Globus pallidus (tissue), 1 donor: ENCODE results near the gene NAA38.

Experiments
- DNase-seq: peaks from one replicate; pipeline ENCODE4 v3.0.0-alpha.2; 2015; ENCODE audit warnings: low spot score

NAA38 gene

DNA sequence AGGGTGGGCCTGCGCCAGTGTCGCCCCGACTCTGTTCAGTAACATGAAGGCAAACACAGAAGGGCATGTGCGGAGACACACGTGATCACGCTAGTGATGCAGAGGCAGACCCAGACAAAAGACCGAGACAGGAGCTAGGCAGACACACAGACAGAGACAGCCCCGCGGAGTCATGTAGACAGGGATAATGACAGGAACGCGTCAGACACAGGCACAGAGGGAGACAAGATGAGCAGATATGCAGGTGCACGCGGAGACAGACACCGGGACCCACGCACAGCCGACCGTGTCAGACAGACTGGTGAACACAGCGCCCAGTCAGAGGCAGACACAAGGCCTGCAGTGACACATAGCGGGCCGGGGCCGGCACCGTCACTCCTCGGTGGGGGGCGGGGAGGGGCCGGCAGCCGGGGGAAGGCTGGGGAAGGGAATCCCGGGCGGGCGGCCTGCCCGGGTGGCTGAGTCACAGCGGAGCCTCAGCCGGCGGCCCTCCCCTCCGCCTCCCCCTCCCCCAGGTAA lies 15.9 kb downstream of the NAA38 start:
- peak; percentile 89 for DNase-seq

DNA sequence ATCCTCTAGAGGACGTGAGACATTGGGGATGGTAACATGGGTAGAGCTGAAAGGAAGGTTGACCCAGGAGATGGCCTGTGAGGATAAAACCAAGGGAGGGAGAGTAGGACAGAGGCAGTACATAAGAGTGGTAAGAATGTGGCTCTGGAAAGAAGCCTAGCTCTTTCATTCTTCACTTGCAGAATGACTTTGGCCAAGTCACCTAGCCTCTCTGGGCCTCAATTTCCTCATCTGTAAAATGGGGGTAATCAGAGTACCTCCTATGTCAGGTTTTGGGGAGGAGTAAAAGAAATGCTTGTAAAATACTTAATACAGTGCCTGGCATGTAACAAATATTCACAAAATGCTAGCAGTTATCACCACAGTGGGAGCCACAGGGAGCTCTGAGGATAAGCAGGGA lies 16.5 kb downstream of the NAA38 start:
- DNase-seq: no peak

DNA sequence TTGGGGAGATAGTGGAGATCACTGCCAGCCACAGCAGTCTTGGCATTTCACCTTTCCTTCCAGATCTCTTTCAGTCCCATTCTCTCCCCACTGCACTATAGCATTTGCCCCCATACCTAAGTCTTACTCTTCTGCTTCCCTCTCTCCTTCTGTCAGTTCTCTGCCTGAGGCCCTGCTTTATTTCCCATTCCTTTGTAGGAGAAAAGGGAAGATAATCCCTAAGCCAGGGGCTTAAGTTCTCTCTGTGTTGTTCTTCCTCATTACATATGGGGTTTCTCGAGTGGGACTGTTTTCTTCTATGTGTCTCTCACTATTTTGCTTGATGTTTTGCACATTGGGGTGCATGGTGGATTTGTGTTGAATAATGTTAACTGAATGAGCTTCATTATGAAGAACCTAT lies 16.9 kb downstream of the NAA38 start:
- no peak for DNase-seq

DNA sequence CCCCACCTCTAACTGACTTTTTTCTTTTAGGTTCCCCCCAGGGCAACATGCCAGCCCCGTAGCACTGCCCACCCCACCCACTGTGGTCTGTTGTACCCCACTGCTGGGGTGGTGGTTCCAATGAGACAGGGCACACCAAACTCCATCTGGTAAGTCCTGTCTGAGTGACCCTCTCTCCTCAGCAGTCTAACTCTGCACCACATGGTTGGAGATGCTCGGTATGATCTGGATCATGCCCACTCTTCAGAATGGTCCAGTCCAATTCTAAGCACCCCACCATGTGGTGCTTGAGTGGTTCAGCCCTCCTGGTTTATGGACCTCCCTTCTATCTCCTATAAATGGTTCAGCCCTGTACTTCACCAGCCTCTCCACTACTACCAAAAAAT lies 17.5 kb downstream of the NAA38 start:
- no peak for DNase-seq

DNA sequence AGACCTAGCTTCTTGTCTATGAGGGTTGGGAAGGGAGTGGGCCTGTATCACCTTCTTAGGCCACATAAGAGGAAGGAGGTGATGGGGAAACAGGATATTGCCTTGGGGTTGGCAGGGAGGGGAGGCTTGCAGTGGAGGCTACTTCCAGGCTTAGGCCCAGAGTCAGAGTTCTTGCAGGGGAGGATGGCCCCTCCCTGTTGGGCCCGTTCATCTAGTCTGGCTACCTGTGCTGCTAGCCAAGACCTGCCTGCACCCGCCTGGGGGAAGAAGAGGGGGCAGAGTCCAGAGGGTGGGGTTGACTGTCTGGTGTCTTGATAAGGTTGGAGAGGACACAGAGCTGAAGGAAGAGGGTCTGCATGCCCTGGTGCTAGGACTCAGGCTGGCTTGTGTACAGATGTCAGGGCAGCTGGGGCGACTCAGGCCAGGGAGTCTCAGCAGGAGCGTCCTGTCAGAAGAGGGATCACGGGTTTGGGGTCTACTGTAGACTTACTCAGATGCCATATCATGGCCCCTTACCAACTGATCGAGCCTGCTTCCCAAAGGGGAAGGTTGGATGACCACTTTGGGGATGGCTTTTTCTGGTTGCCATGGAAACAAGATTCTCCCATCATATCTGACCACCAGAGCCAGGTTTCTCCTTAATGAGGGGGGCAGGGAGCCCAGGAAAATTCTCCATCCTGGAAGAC lies 18.0 kb downstream of the NAA38 start:
- no peak for DNase-seq

DNA sequence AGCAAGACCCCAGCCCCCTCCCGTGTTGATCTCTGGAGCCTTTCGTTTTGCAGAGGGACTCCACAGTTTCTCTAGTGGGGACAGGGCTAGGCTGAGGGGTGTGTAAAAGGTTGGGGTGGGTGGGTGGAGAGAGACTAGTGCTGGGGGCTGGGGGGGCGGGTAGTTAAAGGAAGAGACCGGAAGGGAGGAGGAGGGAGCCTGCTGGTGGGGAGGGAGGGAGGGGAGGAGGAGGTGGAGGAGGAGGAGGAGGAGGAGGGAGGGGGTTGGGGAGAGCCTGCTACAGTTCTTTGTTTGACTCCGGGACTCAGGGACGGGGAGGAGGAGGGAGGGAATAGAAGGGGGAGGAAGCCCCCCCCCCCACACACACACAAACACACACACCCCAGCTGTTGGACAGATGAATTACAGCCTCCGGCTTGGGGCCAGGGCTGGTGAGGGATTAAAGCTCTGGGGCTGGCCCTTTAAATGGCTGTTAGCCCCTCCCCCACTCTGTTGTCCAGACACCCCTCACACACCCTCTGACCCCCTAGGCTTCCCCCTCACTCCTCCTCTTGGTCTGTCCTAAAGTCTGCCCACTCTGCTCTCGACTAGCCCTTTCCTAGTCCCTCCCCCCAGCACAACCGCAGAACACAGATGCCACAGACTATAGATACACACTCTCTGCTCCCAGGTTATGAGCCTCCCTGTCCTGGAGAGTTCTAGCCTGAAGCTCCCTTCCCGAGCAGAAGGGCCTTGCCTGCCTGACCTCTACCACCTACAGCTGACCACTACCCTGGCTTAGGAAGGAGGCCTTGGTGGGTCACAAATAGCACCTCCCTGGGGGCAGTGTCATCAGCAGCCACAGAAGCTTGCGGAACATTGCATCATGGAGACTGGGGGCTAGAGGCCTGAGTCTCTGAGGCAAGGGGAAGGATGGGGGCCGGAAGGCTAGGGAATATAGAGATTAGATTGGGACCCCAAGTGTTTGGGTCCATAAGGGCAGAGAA lies 19.0 kb downstream of the NAA38 start:
- DNase-seq: peak; percentile 73

DNA sequence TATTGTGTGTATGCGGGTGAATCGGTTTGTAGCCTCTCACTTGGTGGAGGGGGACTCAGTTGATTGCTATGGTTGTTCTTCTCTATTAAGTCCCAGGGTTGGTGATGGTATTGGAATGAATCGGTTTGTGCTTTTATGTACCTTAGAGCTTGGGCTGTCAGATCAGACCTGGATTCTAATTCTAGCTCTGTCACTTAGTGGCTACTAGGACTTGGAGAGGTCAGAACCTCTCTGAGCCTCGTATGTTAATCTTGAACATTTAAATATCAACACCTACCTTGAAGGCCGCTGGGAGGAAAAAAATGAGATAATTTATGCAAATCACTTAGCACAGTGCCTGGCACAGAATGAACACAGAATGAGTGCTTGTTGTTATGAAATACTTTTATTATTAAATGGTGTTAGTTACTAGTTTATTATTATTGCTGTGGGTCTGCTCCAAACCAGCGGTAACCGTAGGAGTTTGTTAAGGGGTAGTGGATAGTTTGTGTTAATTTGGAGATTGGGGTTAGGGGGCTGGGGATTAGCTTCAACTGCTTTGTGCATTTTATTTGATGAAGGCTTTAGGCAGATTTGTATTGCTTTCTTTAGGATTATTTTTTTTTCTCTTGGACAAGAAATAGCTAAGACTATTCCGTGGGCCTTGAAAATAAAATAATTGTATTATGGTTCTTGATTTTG lies 19.8 kb downstream of the NAA38 start:
- DNase-seq: no peak

DNA sequence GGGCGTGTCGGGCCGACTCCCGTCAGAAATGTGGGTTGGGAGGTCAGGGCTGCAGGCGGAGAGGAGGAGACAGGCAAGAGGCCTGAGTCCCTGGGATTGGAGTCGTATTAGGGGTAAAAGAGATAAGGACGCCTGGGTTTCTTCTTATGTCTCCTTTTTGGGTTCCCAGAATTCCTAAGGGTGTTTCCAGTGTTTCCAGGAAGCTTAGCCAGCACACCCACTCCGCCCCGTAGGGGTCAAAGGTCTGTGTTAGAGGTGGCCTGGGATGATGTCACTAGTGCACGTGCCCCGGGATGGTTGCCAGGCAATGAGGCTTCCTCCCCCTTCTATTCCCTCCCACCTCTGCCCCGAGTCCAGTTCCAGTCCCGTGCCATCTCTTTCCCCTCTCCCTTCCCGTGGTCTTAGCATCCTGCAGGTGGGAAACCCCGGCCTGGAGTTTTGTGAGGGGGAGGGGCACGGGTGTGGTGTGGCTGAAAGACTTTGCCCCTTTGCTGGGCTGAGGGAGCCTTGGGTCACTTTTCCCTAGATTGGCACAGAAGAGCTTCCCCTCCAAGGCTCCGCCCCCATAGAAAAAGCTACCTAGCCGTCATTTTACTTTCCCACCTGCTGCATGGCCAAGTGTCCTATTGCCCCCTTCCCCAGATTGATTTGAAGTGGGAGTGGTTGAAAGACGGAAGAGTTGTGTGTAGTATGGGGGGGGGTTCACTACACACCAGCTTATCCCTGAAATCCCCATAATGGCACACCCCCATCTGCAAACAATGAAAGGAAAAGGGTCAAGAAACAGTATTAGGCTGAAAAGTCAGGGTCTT lies 20.6 kb downstream of the NAA38 start:
- peak; percentile 56 for DNase-seq

DNA sequence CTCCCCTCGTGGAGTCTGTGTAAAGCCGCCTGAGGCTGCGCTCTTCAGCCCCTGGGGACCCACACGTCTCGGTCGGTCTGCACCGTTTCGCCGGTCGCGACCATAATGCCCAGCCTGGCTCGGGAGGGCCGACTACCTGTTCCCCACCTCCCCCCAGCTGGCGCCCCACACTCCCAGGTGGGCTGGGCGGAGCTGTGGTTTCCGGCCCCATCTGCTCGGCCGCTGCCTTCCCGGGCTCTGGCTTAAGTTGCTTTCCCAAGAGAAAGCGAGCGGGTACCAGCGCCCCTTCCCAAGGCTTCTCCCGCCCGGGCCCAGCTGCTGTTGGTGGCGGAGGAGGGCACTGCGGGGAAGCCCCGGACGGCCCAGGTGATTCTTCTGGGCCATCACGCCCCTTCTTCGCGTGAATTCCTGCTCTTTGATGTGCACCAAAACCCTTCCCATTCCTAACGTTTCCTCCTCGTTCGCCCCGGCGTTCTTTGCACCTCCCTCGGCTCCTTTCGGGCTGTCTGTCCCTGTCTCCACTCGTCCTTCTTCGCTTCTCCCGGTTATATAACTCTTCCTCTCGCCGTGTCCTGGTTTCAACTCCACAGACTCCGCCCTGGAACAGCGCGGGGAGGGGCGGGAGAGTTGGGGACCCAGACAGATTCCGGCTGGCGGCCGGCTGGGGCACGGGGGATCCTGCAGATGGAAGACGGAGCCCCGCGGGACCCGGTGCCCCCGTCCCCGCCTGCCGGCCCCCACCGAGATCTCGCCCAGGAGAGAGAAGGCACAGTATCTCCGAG lies 21.4 kb downstream of the NAA38 start:
- DNase-seq: peak; percentile 74

DNA sequence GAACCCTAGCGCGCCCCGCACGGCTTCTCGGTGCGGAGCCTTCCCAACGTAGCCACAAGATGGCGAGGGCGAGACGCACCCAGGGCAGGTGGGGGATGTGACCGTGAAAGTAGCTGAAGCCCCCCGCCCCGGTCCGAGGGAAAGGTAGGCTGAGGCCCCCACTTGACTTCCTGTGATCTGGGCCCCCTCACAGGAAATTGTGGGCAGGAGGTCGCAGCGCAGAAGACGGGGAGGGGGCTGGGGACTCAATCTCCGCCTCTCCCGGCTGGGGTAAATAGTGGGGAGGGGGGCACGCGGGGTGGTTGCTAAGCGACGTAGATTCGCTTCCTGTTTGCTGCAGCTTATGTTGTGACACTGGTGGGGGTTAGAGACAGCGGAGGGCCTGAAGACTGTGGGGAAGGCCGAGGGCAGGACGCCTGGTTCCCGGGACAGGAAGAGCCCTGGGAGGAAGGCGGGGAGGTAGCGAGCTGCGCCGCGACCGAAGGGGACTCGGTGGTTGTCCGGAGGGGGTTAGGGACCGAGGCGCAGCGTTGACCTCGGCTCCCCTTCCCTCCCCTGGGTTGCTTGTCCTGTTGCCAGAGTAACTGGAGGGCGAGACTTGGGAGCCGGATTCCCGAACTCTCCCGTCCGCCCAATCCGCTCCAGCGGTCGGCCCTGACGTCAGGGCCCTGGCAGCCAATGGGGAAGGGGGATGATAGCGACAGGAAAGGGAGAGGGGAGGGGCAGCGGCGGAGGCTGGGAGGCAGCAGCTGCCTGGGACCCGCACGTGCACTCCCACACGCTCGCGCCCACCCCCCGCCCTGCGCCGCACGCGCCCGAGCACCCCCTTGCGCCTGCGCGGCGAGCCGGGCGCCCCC lies 22.2 kb downstream of the NAA38 start:
- peak; percentile 98 for DNase-seq

DNA sequence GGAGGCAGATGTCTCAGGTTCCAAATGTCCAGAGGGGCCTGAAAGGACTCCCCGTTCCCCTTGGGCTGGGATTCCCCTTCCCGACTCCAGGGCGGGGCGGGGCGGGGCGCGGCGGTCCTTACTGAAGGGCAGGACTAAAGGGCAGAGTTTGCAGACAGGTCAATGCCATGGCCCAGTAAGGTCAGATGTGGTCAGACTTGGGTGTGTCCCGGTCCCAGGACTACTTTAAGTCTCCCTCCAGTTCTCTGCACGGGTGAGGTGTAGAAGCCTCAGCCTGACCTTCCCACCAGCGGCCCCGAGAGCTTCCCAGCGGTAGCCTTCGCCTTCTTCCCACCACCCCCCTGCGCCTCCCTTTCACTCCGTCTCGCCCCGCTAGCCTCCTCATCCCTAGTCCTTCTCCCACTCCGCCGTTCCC lies 22.8 kb downstream of the NAA38 start:
- DNase-seq: no peak

DNA sequence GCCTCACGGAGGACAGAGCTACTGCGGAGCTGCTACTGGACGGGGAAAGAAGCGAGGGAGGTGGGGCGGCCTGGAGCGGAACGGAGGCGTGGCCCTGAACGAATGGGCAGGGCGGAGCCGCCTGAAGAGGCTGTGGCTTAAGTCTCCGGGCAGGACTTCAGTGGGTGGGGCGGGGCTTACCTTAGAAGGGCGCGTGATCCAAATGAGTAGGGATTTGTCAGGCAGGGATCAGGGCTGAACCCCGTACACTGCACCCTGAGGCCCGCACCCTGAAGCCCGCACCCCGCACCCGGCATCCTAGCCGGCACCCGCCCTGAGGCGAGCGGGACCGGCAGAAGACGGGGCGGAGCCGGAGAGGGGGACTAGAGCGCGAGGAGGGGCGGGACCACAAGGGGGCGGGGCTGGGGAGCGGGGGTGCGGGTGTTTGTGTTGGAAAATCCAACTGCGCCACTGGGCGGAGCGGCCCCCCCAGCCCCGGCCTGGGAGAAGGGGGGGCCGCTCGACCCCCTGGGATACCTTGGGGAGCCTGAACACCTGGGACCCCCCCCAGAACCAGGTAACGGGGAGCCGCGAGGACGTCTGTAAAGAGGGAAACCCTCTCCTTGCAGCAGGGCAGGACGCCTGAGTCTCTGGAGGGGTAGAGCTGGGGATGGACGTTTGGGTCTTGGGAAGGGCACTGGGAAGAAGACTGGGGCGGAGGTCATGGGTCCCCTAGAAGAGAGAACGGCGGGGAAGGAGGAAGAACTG lies 23.4 kb downstream of the NAA38 start, which contains the start of gene KDM6B:
TSS of gene KDM6B (plus strand) at position 423 of the 747 bp plus-strand sequence. CDS start 11,338 bp downstream, outside the sequence.
- peak; percentile 86 for DNase-seq

DNA sequence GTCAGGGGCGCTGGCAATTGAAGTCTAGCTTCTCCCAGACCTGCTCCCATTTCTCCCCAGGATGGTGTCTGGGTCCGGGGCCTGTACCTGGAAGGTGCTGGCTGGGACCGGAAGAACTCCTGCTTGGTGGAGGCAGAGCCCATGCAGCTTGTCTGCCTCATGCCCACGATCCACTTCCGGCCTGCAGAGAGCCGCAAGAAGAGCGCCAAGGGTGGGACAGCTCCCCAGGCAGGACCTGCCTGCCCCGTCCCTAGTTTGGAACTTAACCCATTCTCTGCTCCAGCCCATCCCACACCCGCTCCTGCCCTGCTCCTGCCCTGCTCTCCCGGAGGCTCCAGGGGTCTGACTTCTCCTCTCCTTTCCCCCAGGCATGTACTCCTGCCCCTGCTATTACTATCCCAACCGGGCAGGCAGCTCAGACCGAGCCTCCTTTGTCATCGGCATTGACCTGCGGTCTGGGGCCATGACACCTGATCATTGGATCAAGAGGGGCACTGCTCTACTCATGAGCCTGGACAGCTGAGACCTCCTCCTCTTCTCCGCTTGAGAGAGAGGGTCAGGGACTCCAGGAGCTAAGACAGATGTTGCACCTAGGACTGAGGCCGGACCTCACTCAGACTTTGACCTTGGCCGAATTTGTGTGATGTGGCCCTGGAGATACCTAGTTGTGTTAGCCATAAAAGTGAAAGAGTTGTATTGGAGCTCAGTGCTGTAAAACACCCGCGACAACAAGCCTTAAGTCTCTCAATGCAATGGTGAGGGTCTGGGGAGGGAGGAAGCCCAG lies 24.2 kb downstream of the NAA38 start:
- DNase-seq: no peak

DNA sequence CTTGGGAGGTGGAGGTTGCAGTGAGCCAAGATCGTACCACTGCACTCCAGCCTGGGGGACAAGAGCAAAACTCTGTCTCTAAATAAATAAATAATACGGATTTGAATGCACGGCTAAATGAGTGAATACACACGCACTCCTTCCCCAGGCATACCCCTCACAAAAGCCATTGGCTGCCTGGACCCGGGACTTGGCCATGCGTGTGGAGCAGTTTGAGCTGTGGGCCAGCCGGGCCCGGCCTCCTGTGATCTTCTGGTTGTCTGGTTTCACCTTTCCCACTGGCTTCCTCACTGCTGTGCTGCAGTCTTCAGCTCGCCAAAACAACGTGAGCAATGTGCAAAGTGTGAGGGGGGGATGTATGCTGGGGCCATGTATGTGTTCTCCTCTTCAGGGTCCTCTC lies 24.9 kb downstream of the NAA38 start:
- DNase-seq: no peak

DNA sequence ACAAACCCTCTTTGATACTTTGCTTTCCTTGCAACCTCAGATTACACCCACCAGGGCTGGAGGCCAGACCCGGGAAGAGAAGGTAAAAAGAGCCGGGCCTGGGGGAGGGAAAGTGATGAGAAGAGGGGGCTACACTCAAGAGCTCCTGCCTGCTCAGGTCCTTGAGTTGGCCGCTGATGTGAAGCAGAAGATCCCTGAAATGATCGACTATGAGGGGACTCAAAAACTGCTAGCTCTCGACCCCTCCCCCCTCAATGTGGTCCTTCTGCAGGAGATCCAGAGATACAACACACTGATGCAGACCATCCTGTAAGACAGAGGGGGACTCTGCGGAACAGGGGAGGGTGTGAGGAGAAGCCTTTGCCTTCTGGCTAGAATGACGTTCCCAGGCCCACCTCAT lies 26.1 kb downstream of the NAA38 start:
- DNase-seq: no peak

DNA sequence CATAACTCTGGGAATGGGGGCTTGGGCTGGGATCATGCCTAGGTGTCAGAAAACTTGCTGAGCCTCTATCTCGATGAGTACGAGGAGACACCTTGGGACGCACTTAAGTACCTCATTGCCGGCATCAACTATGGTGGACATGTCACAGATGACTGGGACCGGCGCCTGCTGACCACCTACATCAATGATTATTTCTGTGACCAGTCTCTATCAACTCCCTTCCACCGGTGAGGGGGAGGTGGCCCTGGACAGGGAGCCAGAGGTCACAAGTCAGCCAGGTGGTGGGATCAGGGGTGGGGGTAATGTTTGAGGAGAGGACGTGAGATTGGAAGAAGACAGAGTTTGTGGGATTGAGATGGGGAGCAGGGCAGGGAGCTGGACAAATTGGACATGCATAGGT lies 26.7 kb downstream of the NAA38 start:
- DNase-seq: no peak

DNA sequence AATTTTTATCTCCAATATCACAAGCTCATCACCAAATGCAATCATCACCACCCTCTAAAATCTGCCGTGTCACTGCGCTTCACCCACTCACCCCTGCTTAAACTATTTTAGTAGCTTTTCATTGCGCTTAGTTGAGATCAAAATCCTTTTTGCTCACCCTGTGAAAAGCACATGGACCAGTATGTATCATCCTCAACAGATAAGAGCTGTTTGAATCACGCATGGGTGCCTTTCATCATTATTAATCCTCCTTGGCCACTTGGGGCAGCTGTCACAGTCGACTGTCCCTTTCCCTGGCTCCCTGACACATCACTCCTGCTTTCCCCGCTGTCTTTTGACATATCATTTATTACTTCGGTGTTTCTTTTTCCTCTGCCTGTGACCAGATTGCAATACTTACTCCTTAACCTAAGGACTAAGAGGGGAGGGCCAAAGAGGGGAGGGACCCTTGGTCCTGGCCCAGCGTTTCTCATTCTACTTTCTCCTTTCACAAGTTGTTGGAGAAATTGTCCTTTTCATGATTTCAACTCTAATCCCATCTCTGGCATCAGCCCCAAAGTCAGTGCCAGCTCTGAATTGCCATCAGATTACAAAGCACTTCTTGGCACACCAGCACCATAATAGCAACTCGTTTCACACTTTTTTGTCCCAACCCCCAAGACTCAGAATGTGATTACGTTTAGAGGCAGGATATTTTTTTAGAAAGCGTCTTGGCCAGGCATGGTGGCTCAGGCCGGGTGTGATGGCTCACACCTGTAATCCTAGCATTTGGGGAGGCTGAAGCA lies 32.0 kb downstream of the NAA38 start:
- no peak for DNase-seq
